Activated CD8-positive, alpha-beta T cell treated with anti-CD3 and anti-CD28 coated beads for 36 hours (primary cell): ENCODE measurements around the gene ENPP6. TPM values are rescaled to one million over a fixed set of nuclear protein-coding genes. Genes with fewer than 3 reads are reported as not detected.
A peak's percentile ranks its signal among the peaks of the same experiment; 100 is the strongest.

Experiments
- ATAC-seq: fragments of 200-7000 bp; cut with Tn5 transposase; one replicate; pipeline ENCODE4 v1.10.0; 2021; ENCODE audit warnings: mild to moderate bottlenecking, moderate library complexity
- CTCF ChIA-PET: fragments of 350-600 bp; sonication (Branson Sonifier 250); formaldehyde crosslinking; loops from one replicate; lab custom pipeline; 2021; ENCODE audit warnings: antibody characterized with exemption; lab: Charles Lee
- POLR2A ChIA-PET: fragments of 350-600 bp; sonication (Branson Sonifier 250); formaldehyde crosslinking; loops from one replicate; lab custom pipeline; 2021; ENCODE audit warnings: antibody characterized with exemption; lab: Charles Lee
- DNase-seq: peaks from one replicate; pipeline ENCODE4 v3.0.0-alpha.2; 2020
- H3K27ac Mint-ChIP-seq: one replicate; pipeline ENCODE4 v1.8.0; 2021; ENCODE audit warnings: mild to moderate bottlenecking, mixed read lengths
- H3K27me3 Mint-ChIP-seq: one replicate; pipeline ENCODE4 v1.8.0; 2021; ENCODE audit warnings: mixed read lengths
- H3K36me3 Mint-ChIP-seq: one replicate; pipeline ENCODE4 v1.8.0; 2021; ENCODE audit warnings: low read depth, mixed read lengths
- H3K4me1 Mint-ChIP-seq: one replicate; pipeline ENCODE4 v1.8.0; 2021; ENCODE audit warnings: low read depth, mixed read lengths
- H3K4me3 Mint-ChIP-seq: one replicate; pipeline ENCODE4 v1.8.0; 2021; ENCODE audit warnings: mild to moderate bottlenecking, moderate library complexity, mixed read lengths
- H3K9me3 Mint-ChIP-seq: one replicate; pipeline ENCODE4 v1.8.0; 2021; ENCODE audit warnings: mixed read lengths
- intact Hi-C: fragments of 100-400 bp; cut with micrococcal nuclease; formaldehyde crosslinking; loops from one replicate; pipeline ENCODE4 v1.10.0; 2022
- total RNA-seq, 2 experiments: library from RNA; stranded (reverse); gene quantifications; one replicate each; pipeline ENCODE4 v1.2.3, GENCODE V29; 2021
- TF ChIP-seq, protein P1 (sequence below): fragments of 200-600 bp; IDR thresholded peaks from one replicate; pipeline ENCODE4 v1.8.0; 2022; ENCODE audit warnings: antibody characterized with exemption, mild to moderate bottlenecking

The ENPP6 gene
- total RNA-seq, 2 experiments from 2014 or later: 0.27 to 0.40 TPM

- ChIA-PET POLR2A (no interaction called here), CTCF (no interaction called here)
- Mint-ChIP-seq H3K4me3 (peak overlapping the region; percentile 66), H3K27me3 (peaks cover 30% of the 10 kb centered on the region), H3K9me3 (no peaks in the 10 kb centered on the region), H3K36me3 (no peaks in the 10 kb centered on the region), H3K4me1 (peaks cover 14% of the 10 kb centered on the region), H3K27ac (no peak overlapping the region)
- intact Hi-C loops: no loop called here
- ATAC-seq (peak; percentile 97), DNase-seq (peak; percentile 71)
- TF ChIP-seq, protein P1, sequence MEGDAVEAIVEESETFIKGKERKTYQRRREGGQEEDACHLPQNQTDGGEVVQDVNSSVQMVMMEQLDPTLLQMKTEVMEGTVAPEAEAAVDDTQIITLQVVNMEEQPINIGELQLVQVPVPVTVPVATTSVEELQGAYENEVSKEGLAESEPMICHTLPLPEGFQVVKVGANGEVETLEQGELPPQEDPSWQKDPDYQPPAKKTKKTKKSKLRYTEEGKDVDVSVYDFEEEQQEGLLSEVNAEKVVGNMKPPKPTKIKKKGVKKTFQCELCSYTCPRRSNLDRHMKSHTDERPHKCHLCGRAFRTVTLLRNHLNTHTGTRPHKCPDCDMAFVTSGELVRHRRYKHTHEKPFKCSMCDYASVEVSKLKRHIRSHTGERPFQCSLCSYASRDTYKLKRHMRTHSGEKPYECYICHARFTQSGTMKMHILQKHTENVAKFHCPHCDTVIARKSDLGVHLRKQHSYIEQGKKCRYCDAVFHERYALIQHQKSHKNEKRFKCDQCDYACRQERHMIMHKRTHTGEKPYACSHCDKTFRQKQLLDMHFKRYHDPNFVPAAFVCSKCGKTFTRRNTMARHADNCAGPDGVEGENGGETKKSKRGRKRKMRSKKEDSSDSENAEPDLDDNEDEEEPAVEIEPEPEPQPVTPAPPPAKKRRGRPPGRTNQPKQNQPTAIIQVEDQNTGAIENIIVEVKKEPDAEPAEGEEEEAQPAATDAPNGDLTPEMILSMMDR: no peak
Observed at GRCh38 chr4:184039963-184040383, 177.7 kb downstream of the ENPP6 start.
